ENCODE data around the gene S100A8. TPM values are rescaled to one million over a fixed set of nuclear protein-coding genes. Genes with fewer than 3 reads are reported as not detected.
"Not testable (repeated sequence)": the region's sequence is repeated elsewhere in the genome, so short reads cannot be mapped to it uniquely, and the experiment has no call there.

The S100A8 gene
- total RNA-seq, 1 donor from 2014 or later, result not detected

DNA sequence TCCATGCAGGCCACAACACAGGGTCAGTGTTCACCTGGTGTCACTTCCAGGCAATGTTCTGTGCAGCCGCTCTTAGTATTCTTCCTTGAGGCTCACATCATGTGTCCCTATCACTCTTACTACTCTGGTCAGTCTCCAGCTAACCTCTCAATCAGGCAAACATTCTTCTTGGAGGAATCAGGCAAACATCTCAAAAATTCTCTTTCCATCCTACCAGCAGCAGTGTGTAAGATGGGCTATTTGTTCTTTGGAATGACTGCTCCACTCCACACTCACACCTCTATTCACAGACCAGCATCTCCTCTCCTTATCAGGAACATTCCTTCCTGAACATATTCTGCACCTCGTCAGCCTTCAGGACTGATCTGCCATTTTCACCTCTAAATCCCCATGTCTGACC lies 29.4 kb upstream of the S100A8 start:
- H3K27me3 ChIP-seq (ENCODE audit: control insufficient read depth, insufficient read depth, low read length), result no peaks in the 10 kb centered on the region
- DNase-seq (ENCODE audit: low read depth), result no peak
- no peak overlapping the region for H3K4me3 ChIP-seq (ENCODE audit: low read depth, low read length)
- no peaks in the 10 kb centered on the region for H3K36me3 ChIP-seq (ENCODE audit: control insufficient read depth, insufficient read depth, low read length)
- TF ChIP-seq, protein P1, sequence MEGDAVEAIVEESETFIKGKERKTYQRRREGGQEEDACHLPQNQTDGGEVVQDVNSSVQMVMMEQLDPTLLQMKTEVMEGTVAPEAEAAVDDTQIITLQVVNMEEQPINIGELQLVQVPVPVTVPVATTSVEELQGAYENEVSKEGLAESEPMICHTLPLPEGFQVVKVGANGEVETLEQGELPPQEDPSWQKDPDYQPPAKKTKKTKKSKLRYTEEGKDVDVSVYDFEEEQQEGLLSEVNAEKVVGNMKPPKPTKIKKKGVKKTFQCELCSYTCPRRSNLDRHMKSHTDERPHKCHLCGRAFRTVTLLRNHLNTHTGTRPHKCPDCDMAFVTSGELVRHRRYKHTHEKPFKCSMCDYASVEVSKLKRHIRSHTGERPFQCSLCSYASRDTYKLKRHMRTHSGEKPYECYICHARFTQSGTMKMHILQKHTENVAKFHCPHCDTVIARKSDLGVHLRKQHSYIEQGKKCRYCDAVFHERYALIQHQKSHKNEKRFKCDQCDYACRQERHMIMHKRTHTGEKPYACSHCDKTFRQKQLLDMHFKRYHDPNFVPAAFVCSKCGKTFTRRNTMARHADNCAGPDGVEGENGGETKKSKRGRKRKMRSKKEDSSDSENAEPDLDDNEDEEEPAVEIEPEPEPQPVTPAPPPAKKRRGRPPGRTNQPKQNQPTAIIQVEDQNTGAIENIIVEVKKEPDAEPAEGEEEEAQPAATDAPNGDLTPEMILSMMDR (IDR thresholded peaks at IDR 0.05; ENCODE audit: insufficient read depth, low read length, poor library complexity, severe bottlenecking), result no peak

DNA sequence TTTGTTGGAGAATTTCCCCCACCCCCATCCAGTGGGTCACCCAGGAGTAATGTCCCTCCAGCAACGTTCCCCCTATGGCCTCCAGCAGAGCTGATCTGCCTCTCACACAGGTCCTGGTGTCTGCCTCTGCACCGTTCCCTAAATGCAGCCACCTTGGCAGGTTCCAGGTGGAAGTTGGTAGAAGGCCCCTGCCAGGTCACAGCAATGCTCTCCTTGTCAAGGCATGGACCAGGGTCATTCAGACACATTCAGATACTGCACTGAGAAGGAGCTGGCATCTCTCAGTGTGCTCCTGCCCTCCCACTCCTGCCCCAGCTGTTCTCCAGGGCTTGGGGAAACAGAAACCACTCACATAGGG lies 28.5 kb upstream of the S100A8 start:
- H3K4me3 ChIP-seq (ENCODE audit: low read depth, low read length); DNase-seq (ENCODE audit: low read depth); H3K27me3 ChIP-seq (ENCODE audit: control insufficient read depth, insufficient read depth, low read length); H3K36me3 ChIP-seq (ENCODE audit: control insufficient read depth, insufficient read depth, low read length): not testable (repeated sequence)

DNA sequence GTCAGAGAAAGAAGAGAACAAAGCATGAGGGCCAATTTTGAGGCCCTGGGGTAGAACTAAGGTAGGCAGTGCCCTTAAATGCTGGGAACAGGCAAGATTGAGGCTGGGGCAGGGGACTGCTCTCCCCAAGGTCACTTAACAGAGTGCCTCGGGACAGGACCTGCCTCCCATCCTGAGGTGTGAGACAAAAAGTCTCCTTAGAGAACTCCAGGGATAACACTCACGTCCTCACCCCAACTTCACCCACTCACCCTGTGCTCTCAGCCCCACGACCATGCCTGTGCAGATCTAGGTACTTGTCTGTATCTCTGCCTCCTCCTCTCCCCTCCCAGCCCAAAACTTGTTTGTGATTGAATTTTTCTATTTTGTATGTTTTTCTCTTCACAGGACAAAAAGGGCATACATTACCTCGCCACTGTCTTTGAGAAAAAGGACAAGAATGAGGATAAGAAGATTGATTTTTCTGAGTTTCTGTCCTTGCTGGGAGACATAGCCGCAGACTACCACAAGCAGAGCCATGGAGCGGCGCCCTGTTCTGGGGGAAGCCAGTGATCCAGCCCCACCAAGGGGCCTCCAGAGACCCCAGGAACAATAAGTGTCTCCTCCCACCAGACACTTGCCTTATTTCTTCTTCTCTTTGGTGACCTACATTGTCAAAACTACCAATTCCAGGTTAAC lies 28.0 kb upstream of the S100A8 start:
- not testable (repeated sequence) for H3K36me3 ChIP-seq (ENCODE audit: control insufficient read depth, insufficient read depth, low read length); H3K27me3 ChIP-seq (ENCODE audit: control insufficient read depth, insufficient read depth, low read length); H3K4me3 ChIP-seq (ENCODE audit: low read depth, low read length); DNase-seq (ENCODE audit: low read depth)

DNA sequence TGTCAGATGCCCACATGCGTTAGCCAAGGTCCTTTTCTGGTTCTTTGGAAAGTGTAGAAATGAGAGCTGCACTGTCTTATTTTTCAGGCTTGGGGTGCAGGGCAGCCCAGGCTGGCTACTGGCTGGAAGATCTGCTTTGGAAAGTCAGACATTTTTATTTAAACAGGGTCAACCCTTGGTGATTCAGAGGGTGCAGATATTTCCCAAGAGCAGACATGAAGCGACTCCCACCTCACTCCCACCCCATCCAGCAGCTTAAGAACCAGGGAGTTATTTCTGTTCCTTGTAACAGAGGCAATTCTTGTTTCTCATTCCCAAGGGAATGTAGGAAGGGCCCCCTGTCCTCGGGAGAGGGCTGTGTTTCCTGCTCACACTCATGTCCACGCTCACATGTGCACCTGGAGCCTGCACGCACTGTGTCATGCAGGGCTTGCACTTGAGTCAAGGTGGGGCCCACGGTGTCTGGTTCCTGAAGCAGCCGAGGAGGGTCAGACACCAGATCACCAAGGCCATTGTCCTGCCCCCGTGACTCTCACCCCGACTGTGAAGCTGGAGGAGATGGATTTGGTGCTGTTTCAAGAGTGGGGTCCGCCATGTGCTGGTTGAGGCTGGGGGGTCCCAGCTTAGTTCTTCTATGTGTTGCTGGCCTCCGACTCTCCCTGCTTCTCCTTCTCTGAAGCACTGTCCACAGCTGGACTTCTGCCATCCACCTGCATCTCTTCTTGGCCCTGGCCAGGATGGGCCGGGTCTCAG lies 26.4 kb upstream of the S100A8 start:
- TF ChIP-seq, protein P1 (IDR thresholded peaks at IDR 0.05; ENCODE audit: insufficient read depth, low read length, poor library complexity, severe bottlenecking), result no peak
- DNase-seq (ENCODE audit: low read depth), result no peak
- H3K4me3 ChIP-seq (ENCODE audit: low read depth, low read length), result no peak overlapping the region
- H3K27me3 ChIP-seq (ENCODE audit: control insufficient read depth, insufficient read depth, low read length), result no peaks in the 10 kb centered on the region
- no peaks in the 10 kb centered on the region for H3K36me3 ChIP-seq (ENCODE audit: control insufficient read depth, insufficient read depth, low read length)

DNA sequence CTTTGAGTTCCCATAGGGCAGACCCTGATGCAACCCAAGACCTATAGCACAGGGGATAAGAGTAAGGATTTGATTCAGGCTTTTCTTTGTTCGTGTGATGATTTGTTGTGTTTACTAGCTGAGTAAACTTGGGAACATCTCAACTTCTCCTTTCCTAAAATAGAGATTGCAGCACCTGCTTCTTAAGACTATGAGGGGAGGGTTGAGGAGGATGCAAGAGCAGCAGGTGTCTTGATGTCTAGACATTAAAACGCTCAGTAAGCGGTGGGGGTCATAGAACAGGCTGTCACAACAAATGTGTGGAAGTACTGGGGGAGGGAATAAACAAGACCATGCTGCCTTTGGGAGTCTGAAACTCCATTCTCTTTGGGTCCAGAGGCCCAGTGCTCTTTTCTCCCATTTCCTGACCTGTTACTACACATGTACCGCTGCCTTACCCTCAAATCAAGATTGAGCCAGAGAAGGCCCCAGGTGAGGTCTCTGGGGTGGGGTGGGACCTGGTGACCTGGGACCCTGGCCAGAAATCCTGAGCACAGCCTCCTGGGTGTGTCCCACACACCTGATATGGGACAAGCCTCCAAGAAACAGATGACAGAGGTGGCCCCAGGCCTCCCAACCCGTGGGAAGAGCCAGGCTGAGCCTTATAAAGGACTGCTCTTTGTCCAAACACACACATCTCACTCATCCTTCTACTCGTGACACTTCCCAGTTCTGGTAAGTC lies 25.1 kb upstream of the S100A8 start, which contains the start of gene S100A7A:
TSS of gene S100A7A (plus strand) at position 671 of the 721 bp plus-strand sequence. CDS start 1,563 bp downstream, outside the sequence.
- Histone ChIP-seq H3K27me3 (ENCODE audit: control insufficient read depth, insufficient read depth, low read length) (no peaks in the 10 kb centered on the region), H3K36me3 (ENCODE audit: control insufficient read depth, insufficient read depth, low read length) (no peaks in the 10 kb centered on the region), H3K4me3 (ENCODE audit: low read depth, low read length) (no peak within 1 kb of the TSS)
- no peak for DNase-seq (ENCODE audit: low read depth)
- TF ChIP-seq, protein P1 (IDR thresholded peaks at IDR 0.05; ENCODE audit: insufficient read depth, low read length, poor library complexity, severe bottlenecking), result no peak

DNA sequence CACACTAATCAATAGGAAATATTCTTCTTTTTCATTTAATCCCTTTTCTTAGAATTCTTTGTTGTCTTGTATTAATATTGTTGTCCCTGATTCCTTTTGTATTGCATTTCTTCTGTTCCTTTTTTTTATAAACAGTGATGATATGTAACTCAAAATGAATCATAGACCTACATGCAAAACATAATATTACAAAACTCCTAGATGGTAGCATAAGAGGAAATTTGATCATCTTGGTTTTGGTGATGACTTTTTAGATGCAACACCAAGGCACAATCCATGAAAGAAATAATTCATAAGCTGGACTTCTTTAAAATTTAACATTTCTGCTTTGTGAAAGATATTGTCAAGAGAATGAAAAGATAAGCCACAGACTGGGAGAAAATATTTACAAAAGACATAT lies 23.1 kb upstream of the S100A8 start:
- H3K4me3 ChIP-seq (ENCODE audit: low read depth, low read length); H3K36me3 ChIP-seq (ENCODE audit: control insufficient read depth, insufficient read depth, low read length); DNase-seq (ENCODE audit: low read depth); H3K27me3 ChIP-seq (ENCODE audit: control insufficient read depth, insufficient read depth, low read length): not testable (repeated sequence)

DNA sequence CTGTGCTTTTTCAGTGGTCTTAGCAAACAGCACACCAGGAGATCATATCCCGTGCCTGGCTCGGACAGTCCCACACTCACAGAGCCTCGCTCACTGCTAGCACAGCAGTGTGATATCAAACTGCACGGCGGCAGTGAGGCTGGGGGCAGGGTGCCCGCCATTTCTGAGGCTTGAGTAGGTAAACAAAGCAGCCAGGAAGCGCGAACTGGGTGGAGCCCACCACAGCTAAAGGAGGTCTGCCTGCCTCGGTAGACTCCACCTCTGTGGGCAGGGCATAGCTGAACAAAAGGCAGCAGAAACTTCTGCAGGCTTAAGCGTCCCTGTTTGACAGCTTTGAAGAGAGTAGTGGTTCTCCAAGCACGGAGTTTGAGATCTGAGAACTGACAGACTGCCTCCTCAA lies 16.4 kb upstream of the S100A8 start:
- H3K4me3 ChIP-seq (ENCODE audit: low read depth, low read length); H3K36me3 ChIP-seq (ENCODE audit: control insufficient read depth, insufficient read depth, low read length); H3K27me3 ChIP-seq (ENCODE audit: control insufficient read depth, insufficient read depth, low read length); DNase-seq (ENCODE audit: low read depth): not testable (repeated sequence)

DNA sequence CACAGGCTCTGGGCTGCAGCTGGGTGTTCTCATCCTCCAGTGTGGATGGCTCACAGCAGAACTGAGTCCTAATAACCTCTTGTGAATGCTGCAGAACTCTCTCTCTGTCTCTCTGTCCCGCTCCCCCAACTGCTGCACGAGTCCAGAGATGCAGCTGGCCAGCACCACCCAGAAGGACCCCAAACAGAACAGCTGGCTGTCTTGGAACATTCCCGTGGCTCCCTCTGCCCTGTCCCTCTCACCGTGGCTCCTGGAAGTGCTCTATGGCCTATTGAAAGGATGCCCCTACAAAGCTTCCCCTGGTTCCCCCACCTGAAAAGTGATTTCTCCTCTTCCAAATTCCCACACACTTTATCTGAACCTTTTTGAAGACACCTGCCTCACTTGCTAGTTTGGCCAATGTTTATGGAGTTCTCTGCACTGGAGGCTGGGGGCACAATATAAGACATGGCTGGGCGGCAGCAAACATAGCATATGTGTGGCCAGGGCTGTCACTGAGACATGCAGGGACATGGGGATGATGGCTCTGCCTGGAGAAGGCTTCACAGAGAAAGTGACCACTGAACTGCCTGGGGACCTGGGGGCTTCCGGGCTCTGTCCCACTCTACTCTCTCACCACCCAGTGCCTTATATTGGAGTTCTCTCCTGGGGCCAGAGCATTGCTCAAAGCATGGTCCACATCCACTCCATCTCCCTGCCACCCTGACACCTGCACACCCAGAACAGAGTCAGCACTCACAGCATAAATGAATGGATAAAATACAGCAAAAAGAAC lies 15.1 kb upstream of the S100A8 start:
- H3K4me3 ChIP-seq (ENCODE audit: low read depth, low read length); H3K27me3 ChIP-seq (ENCODE audit: control insufficient read depth, insufficient read depth, low read length); H3K36me3 ChIP-seq (ENCODE audit: control insufficient read depth, insufficient read depth, low read length); DNase-seq (ENCODE audit: low read depth): not testable (repeated sequence)

Data from kidney epithelial cell (primary cell).